ENCODE results near the gene SOX21. TPM values are rescaled to one million over a fixed set of nuclear protein-coding genes. Genes with fewer than 3 reads are reported as not detected.

Gene SOX21
- total and polyA plus RNA-seq, 2 experiments from 2014 or later: 1.7 to 3.5 TPM

- TF ChIP-seq ZNF462 (CRISPR knock-in tag; IDR thresholded peaks at IDR 0.05): no peak
- TF ChIP-seq, protein P1, sequence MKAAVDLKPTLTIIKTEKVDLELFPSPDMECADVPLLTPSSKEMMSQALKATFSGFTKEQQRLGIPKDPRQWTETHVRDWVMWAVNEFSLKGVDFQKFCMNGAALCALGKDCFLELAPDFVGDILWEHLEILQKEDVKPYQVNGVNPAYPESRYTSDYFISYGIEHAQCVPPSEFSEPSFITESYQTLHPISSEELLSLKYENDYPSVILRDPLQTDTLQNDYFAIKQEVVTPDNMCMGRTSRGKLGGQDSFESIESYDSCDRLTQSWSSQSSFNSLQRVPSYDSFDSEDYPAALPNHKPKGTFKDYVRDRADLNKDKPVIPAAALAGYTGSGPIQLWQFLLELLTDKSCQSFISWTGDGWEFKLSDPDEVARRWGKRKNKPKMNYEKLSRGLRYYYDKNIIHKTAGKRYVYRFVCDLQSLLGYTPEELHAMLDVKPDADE (IDR thresholded peaks at IDR 0.05): no peak
- TF ChIP-seq NANOG (IDR thresholded peaks at IDR 0.05; ENCODE audit: borderline replicate concordance): no peak
These were observed 3.1 kb downstream of the SOX21 start (continued) for GRCh38 chr13:94709001-94709834.

DNA sequence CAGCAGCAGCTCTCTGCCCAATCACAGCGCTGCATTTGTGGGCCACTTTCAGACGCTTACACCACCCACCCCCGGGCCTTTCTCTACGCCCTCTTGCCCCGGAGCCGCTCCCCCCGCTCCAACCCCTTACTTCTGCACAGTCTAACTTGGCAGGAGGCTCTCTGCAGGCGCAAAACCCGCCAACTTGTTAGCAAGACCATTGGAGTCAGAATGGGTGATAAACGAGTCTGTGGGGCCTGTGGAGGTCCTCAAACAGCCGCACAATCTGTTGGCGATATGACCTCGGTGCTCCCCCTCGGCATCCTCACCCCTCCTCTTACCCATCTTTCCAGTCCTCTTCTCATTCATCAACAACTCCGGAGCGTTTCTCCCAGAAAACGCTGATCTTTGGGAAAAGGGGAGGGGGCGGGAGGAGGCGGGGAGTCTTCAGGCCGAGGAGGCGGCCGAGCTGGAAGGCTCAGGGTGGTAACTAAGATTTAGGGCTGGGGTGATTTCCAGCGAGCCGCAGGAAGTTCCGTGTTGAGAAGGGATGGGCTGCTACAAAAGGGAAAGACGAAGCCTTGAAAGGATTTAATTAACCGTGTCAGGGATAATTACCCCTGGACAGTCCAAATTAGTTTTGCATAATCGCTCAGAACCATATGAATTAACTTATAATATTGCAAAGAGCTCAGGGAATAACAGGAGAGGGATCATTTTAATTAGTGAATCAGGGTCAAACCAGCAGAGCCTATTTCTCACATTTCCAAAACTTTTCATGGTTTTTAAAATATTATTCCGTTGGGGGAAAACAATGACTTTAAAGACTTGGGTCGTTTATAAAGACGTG, 4.1 kb downstream of the SOX21 start:
- Mint-ChIP-seq H3K36me3 (ENCODE audit: low read depth) (peaks cover 20% of the 10 kb centered on the region), H3K27me3 (ENCODE audit: insufficient read depth, low read depth, poor library complexity) (peaks cover 73% of the 10 kb centered on the region), H3K4me1 (peaks cover 53% of the 10 kb centered on the region), H3K4me3 (peak overlapping the region; percentile 77), H3K27ac (no peak overlapping the region), H3K9me3 (peaks cover 23% of the 10 kb centered on the region)
- ATAC-seq (peak; percentile 5), DNase-seq (ENCODE audit: low spot score) (peak; percentile 87)
- no peaks in the 10 kb centered on the region for H3K9me2 ChIP-seq (ENCODE audit: insufficient read depth)
- H3K79me2 ChIP-seq (replicated peaks; ENCODE audit: insufficient read depth): no peaks in the 10 kb centered on the region
- H3K4me3 ChIP-seq: peak overlapping the region; percentile 61
- H3K36me3 ChIP-seq (ENCODE audit: insufficient read depth): no peaks in the 10 kb centered on the region
- H3K4me1 ChIP-seq (ENCODE audit: insufficient read depth): peaks cover 42% of the 10 kb centered on the region
- no peaks in the 10 kb centered on the region for H4K20me1 ChIP-seq (replicated peaks; ENCODE audit: insufficient read depth)
- peaks cover 79% of the 10 kb centered on the region for H3K27me3 ChIP-seq (ENCODE audit: insufficient read depth)
- H3K4me2 ChIP-seq: peak overlapping the region; percentile 91
- peaks cover 18% of the 10 kb centered on the region; the same call in 1 of the 2 replicates for H3F3A ChIP-seq (replicated peaks; ENCODE audit: low read depth)
- H2AFZ ChIP-seq: peak overlapping the region; percentile 73; the same call in 1 of the 2 replicates
- TF ChIP-seq STAT1 (IDR thresholded peaks at IDR 0.05; ENCODE audit: unreplicated experiment) (no peak), POLR2AphosphoS5 (IDR thresholded peaks at IDR 0.05; ENCODE audit: low read depth) (peak; percentile 34; the same call in 1 of the 2 replicates), NANOG (IDR thresholded peaks at IDR 0.05; ENCODE audit: borderline replicate concordance) (no peak), EZH2phosphoT487 (IDR thresholded peaks at IDR 0.05; ENCODE audit: unreplicated experiment) (no peak)
- H3K27ac ChIP-seq (ENCODE audit: low read depth): peak overlapping the region; percentile 86; the same call in 1 of the 2 replicates

All from GM23338 (cell line).